SJSA1 (cell line): ENCODE measurements around the gene HS6ST3. TPM values are rescaled to one million over a fixed set of nuclear protein-coding genes. Genes with fewer than 3 reads are reported as not detected.

Experiments used
- DNase-seq, 2 experiments: peaks; one replicate each; pipeline ENCODE4 v3.0.0-alpha.2; 2015 to 2020; ENCODE audit warnings: low spot score in 2 of 2, low read depth in 1 of 2
- H3K27ac ChIP-seq: fragments of 250-450 bp; sonication (Bioruptor Pico); 2 replicates; pipeline ENCODE4 v1.5.1; 2020; ENCODE audit warnings: mild to moderate bottlenecking, moderate library complexity
- H3K27me3 ChIP-seq: fragments of 250-450 bp; sonication (Bioruptor Pico); replicated peaks from 2 replicates; pipeline ENCODE4 v1.5.1; 2020; ENCODE audit warnings: mild to moderate bottlenecking, moderate library complexity
- H3K36me3 ChIP-seq: fragments of 250-450 bp; sonication (Bioruptor Pico); 2 replicates; pipeline ENCODE4 v1.5.1; 2020; ENCODE audit warnings: mild to moderate bottlenecking
- H3K4me1 ChIP-seq: fragments of 250-450 bp; sonication (Bioruptor Pico); replicated peaks from 2 replicates; pipeline ENCODE4 v1.6.1; 2021; ENCODE audit warnings: mild to moderate bottlenecking
- H3K4me3 ChIP-seq: fragments of 250-450 bp; sonication (Bioruptor Pico); 2 replicates; pipeline ENCODE4 v1.5.1; 2020; ENCODE audit warnings: mild to moderate bottlenecking
- H3K9me3 ChIP-seq: fragments of 250-450 bp; sonication (Bioruptor Pico); replicated peaks from 2 replicates; pipeline ENCODE4 v1.5.1; 2020; ENCODE audit warnings: mild to moderate bottlenecking
- total RNA-seq: library from RNA; depleted of rRNA; stranded (reverse); fragments of >200 nt; shearing (Covaris generic); gene quantifications from 2 replicates; pipeline ENCODE4 v1.2.3, GENCODE V29; 2014

HS6ST3 gene
- total RNA-seq, 1 experiment from 2014 or later, result 0.03 TPM

DNA sequence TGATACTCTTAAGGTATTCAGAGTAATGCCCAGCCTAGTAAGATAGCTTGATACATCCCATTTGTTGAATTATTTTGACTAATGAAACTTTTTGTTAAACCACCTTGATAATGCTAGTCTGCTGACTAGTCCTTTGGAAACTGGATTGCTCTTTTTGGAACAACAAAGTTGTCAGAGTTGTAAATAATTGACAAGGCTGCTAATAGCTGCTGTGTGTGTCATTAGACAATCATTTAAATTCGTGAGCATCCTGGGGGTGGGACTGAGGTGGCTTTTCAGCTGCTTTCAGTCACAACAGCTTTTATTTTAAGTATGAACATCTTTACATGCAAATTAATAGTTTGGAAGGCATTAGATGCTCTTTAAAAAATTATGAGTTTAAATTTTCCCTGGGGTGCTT is 153.5 kb downstream of the HS6ST3 start:
- peaks cover 20% of the 10 kb centered on the region; the same call in 1 of the 2 replicates for H3K27me3 ChIP-seq
- peaks cover under 1% of the 10 kb centered on the region; the same call in 1 of the 2 replicates for H3K4me1 ChIP-seq
- no peak for DNase-seq
- no peaks in the 10 kb centered on the region for H3K36me3 ChIP-seq
- no peak overlapping the region for H3K27ac ChIP-seq
- H3K4me3 ChIP-seq, result no peak overlapping the region
- H3K9me3 ChIP-seq, result no peaks in the 10 kb centered on the region

- Histone ChIP-seq H3K27me3 (peaks cover 5% of the 10 kb centered on the region; the same call in 1 of the 2 replicates), H3K4me3 (no peak overlapping the region), H3K27ac (no peak overlapping the region), H3K36me3 (no peaks in the 10 kb centered on the region), H3K9me3 (peaks cover 9% of the 10 kb centered on the region), H3K4me1 (peaks cover 8% of the 10 kb centered on the region)
- DNase-seq, result peak in 1 of 2 experiments; percentile 45
Measured at GRCh38 chr13:96248103-96248502, 158.2 kb downstream of the HS6ST3 start.

GRCh38 chr13:96248996-96249395 is 159.1 kb downstream of the HS6ST3 start:
- H3K4me1 ChIP-seq, result peaks cover 13% of the 10 kb centered on the region
- no peaks in the 10 kb centered on the region for H3K36me3 ChIP-seq
- no peak for DNase-seq
- no peak overlapping the region for H3K4me3 ChIP-seq
- no peak overlapping the region for H3K27ac ChIP-seq
- H3K27me3 ChIP-seq, result no peaks in the 10 kb centered on the region
- peaks cover 9% of the 10 kb centered on the region for H3K9me3 ChIP-seq

- Histone ChIP-seq H3K4me3 (no peak overlapping the region), H3K9me3 (peaks cover 9% of the 10 kb centered on the region), H3K27ac (peak overlapping the region; percentile 23), H3K27me3 (0 out of 2 replicates have a peak, but pooled peaks cover 8% of the 10 kb centered on the region), H3K4me1 (peaks cover 13% of the 10 kb centered on the region), H3K36me3 (no peaks in the 10 kb centered on the region)
- DNase-seq, result peak; percentile 82 to 94
Measured at GRCh38 chr13:96252903-96253302, 163.0 kb downstream of the HS6ST3 start.

GRCh38 chr13:96273196-96273595 is 183.3 kb downstream of the HS6ST3 start:
- H3K27ac ChIP-seq, result no peak overlapping the region
- H3K36me3 ChIP-seq, result no peaks in the 10 kb centered on the region
- no peak for DNase-seq
- H3K9me3 ChIP-seq, result no peaks in the 10 kb centered on the region
- H3K27me3 ChIP-seq, result peaks cover 15% of the 10 kb centered on the region
- no peak overlapping the region for H3K4me3 ChIP-seq
- peaks cover 6% of the 10 kb centered on the region for H3K4me1 ChIP-seq

DNA sequence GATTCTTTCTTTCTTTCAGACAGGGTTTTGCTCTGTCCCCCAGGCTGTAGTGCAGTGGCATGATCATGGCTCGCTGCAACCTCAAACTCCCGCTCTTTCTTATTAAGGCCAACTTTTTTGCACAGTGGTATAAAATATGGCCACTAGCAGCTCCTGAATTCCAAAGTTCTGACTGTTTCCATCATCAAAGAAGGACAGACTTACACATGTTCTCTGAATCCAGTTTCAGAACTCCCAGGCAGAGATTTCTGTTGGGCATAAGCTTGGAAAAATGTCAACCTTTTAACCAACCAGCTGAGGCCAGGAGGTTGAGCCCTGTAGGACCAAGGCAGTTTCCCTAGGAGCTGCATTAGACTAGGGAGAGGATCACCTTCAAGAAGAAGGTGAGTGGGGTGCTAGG is 184.1 kb downstream of the HS6ST3 start:
- Histone ChIP-seq H3K27me3 (peaks cover 24% of the 10 kb centered on the region), H3K9me3 (no peaks in the 10 kb centered on the region), H3K4me3 (no peak overlapping the region), H3K36me3 (no peaks in the 10 kb centered on the region), H3K4me1 (peaks cover 6% of the 10 kb centered on the region), H3K27ac (no peak overlapping the region)
- DNase-seq, result peak in 1 of 2 experiments; percentile 38

- H3K27me3 ChIP-seq, result peaks cover 53% of the 10 kb centered on the region
- H3K36me3 ChIP-seq, result no peaks in the 10 kb centered on the region
- DNase-seq, result no peak
- H3K4me1 ChIP-seq, result no peaks in the 10 kb centered on the region; the same call in 1 of the 2 replicates
- no peaks in the 10 kb centered on the region for H3K9me3 ChIP-seq
- no peak overlapping the region for H3K4me3 ChIP-seq
- no peak overlapping the region for H3K27ac ChIP-seq
Measured at GRCh38 chr13:96279904-96280303, 190.0 kb downstream of the HS6ST3 start.

GRCh38 chr13:96284971-96285370 is 195.1 kb downstream of the HS6ST3 start:
- DNase-seq, result no peak
- H3K27me3 ChIP-seq, result peaks cover 40% of the 10 kb centered on the region
- H3K36me3 ChIP-seq, result no peaks in the 10 kb centered on the region
- H3K9me3 ChIP-seq, result no peaks in the 10 kb centered on the region
- no peak overlapping the region for H3K27ac ChIP-seq
- no peak overlapping the region for H3K4me3 ChIP-seq
- no peaks in the 10 kb centered on the region for H3K4me1 ChIP-seq

DNA sequence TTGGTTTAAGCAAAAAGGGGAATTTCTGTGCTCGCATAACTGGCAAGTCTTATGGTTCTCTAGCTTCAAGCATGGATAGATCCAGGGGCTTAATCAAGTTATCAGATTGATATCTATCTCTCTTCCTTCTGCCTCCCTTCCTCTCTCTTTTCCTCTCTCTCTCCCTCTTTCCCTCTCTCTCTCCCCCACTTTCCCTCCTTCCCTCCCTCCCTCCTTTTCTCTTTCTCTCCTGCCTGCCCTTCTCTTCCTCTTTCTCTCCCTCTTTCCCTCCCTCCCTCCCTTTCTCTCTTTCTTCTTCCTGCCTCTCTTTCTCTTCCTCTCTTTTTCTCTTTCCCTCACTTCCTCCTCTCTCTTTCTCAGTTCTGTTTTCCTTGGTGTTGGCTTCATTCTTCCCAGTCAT is 195.8 kb downstream of the HS6ST3 start:
- no peak for DNase-seq
- Histone ChIP-seq H3K4me1 (no peaks in the 10 kb centered on the region), H3K27me3 (peaks cover 40% of the 10 kb centered on the region), H3K9me3 (no peaks in the 10 kb centered on the region), H3K36me3 (no peaks in the 10 kb centered on the region), H3K27ac (no peak overlapping the region), H3K4me3 (no peak overlapping the region)

DNA sequence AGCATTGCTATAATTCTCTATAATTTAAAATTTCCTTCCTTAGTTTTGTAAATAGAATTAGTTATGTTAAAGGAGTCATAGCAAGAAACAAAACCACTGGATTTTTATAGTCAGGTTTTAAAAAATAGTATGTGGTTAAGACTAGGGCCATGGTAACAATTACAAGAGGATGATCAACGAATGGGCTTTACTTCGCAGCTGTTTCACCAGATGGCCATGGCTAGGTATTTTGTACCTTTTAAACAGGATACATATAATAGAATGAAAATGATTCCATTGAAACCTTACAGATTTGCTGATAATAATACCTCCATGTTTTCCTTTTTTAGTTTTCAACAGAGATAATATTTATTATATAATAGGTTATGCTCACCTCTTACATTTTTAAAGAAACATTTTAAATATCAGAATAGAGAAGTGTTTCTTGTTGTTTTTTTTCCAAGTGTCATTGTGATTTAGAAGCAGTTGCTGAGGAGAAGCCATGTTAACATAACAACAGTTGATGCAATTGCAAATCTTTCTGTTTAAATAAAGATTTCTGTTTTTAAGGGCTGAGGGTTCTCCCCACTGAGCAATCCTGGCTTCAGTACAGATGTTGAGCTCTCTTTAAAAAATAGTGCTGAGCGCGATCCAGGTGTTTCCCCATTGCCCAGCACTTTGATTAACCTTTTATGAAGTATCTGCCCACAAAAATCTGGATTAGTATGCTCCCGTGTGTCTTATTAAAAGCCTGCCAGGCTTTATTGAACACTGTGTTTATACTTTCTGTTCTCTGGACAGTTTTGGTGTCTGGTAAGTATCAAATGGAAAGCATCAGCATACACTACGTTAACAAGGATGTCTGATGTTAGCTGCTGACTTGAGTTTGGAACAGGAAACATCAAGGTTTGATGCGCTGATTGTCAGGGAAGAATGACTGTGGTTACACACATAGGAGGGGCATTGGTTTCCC is 205.3 kb downstream of the HS6ST3 start:
- Histone ChIP-seq H3K9me3 (no peaks in the 10 kb centered on the region), H3K4me3 (no peak overlapping the region), H3K27me3 (peaks cover 41% of the 10 kb centered on the region), H3K4me1 (no peaks in the 10 kb centered on the region), H3K27ac (no peak overlapping the region), H3K36me3 (no peaks in the 10 kb centered on the region)
- no peak for DNase-seq

GRCh38 chr13:96297360-96297759 is 207.5 kb downstream of the HS6ST3 start:
- no peak for DNase-seq
- no peaks in the 10 kb centered on the region for H3K36me3 ChIP-seq
- no peaks in the 10 kb centered on the region for H3K9me3 ChIP-seq

GRCh38 chr13:96299235-96299634 is 209.3 kb downstream of the HS6ST3 start:
- Histone ChIP-seq H3K36me3 (no peaks in the 10 kb centered on the region), H3K27me3 (peaks cover 40% of the 10 kb centered on the region), H3K4me3 (no peak overlapping the region), H3K27ac (no peak overlapping the region), H3K4me1 (no peaks in the 10 kb centered on the region), H3K9me3 (no peaks in the 10 kb centered on the region)
- DNase-seq, result no peak

More at GRCh38 chr13:96297360-96297759, 207.5 kb downstream of the HS6ST3 start:
- no peaks in the 10 kb centered on the region for H3K4me1 ChIP-seq
- H3K27me3 ChIP-seq, result peaks cover 48% of the 10 kb centered on the region
- no peak overlapping the region for H3K4me3 ChIP-seq
- H3K27ac ChIP-seq, result no peak overlapping the region

DNA sequence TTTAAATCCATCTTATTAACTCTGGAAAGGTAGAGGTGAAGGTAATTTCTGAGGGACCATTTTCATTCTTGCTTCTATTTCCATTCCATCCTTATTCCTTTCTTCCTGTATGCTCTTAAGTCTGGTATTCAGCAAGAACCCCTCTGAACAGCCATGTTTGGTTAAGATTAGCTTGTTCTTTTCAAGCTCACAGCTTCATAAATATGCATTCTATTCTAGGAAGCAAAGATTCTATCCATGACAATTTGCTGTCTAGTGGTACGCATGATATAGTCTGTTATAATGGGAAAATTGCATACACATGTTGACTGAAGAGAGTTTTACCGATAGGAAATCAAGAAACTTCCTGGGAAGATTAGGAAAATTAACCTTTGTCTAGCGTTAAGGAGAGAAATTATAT is 218.7 kb downstream of the HS6ST3 start:
- Histone ChIP-seq H3K9me3 (no peaks in the 10 kb centered on the region), H3K4me3 (no peak overlapping the region), H3K36me3 (no peaks in the 10 kb centered on the region), H3K27ac (no peak overlapping the region), H3K4me1 (no peaks in the 10 kb centered on the region), H3K27me3 (peaks cover 40% of the 10 kb centered on the region)
- DNase-seq, result no peak

DNA sequence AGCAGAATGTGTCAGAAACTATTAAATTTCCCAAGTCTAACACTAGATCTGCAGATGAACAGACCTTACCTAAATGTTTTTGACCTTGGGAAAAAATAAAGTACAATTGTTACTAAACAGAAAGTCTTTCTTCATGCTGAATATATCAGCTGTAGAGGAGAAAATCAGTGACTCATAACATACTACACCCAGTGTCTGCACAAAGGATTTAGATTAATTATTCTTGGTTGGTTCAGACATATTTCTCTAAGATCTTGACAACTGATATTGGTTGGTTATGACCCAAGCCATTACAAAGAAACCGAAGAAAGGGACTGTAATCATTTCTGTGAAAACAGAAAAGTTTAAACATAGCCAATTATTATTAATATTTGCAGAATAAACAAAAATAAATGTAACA is 225.1 kb downstream of the HS6ST3 start:
- Histone ChIP-seq H3K4me3 (no peak overlapping the region), H3K9me3 (no peaks in the 10 kb centered on the region), H3K36me3 (no peaks in the 10 kb centered on the region), H3K4me1 (no peaks in the 10 kb centered on the region), H3K27ac (no peak overlapping the region), H3K27me3 (peaks cover 36% of the 10 kb centered on the region)
- no peak for DNase-seq
